Measurements from ENCODE around the gene CPTP.

The CPTP gene

GRCh38 chr1:1293263-1294249 is 31.0 kb upstream of the CPTP start:
- Histone ChIP-seq H3K9me3 (replicated peaks; ENCODE audit: low read length) (no peaks in the 10 kb centered on the region), H3K4me1 (ENCODE audit: control insufficient read depth, insufficient read depth, low read length) (peaks cover 15% of the 10 kb centered on the region), H3K4me2 (ENCODE audit: low read length) (no peak overlapping the region), H3K36me3 (ENCODE audit: insufficient read depth, low read length) (peaks cover 26% of the 10 kb centered on the region), H3K4me3 (ENCODE audit: low read length) (no peak overlapping the region), H3K9ac (ENCODE audit: low read depth, low read length) (no peak overlapping the region), H3K27me3 (ENCODE audit: control insufficient read depth, insufficient read depth, low read length) (no peaks in the 10 kb centered on the region)

GRCh38 chr1:1294250-1294890 is 30.2 kb upstream of the CPTP start:
- Histone ChIP-seq H3K4me1 (ENCODE audit: control insufficient read depth, insufficient read depth, low read length) (peaks cover 15% of the 10 kb centered on the region), H3K36me3 (ENCODE audit: insufficient read depth, low read length) (peaks cover 28% of the 10 kb centered on the region), H3K9me3 (replicated peaks; ENCODE audit: low read length) (no peaks in the 10 kb centered on the region)

GRCh38 chr1:1295154-1295923 is 29.3 kb upstream of the CPTP start:
- Histone ChIP-seq H3K4me2 (ENCODE audit: low read length) (no peak overlapping the region), H3K4me1 (ENCODE audit: control insufficient read depth, insufficient read depth, low read length) (peaks cover 13% of the 10 kb centered on the region), H3K9ac (ENCODE audit: low read depth, low read length) (no peak overlapping the region), H3K9me3 (replicated peaks; ENCODE audit: low read length) (no peaks in the 10 kb centered on the region), H3K27me3 (ENCODE audit: control insufficient read depth, insufficient read depth, low read length) (no peaks in the 10 kb centered on the region), H3K36me3 (ENCODE audit: insufficient read depth, low read length) (peaks cover 37% of the 10 kb centered on the region), H3K4me3 (ENCODE audit: low read length) (no peak overlapping the region)

More at GRCh38 chr1:1294250-1294890, 30.2 kb upstream of the CPTP start:
- Histone ChIP-seq H3K27me3 (ENCODE audit: control insufficient read depth, insufficient read depth, low read length) (no peaks in the 10 kb centered on the region), H3K9ac (ENCODE audit: low read depth, low read length) (no peak overlapping the region), H3K4me2 (ENCODE audit: low read length) (no peak overlapping the region), H3K4me3 (ENCODE audit: low read length) (no peak overlapping the region)

- Histone ChIP-seq H3K27me3 (ENCODE audit: control insufficient read depth, insufficient read depth, low read length) (no peaks in the 10 kb centered on the region), H3K36me3 (ENCODE audit: insufficient read depth, low read length) (peaks cover 39% of the 10 kb centered on the region), H3K9ac (ENCODE audit: low read depth, low read length) (no peak overlapping the region), H3K4me1 (ENCODE audit: control insufficient read depth, insufficient read depth, low read length) (peaks cover 4% of the 10 kb centered on the region), H3K9me3 (replicated peaks; ENCODE audit: low read length) (no peaks in the 10 kb centered on the region), H3K4me2 (ENCODE audit: low read length) (no peak overlapping the region), H3K4me3 (ENCODE audit: low read length) (no peak overlapping the region)
These were observed 28.2 kb upstream of the CPTP start for GRCh38 chr1:1296070-1297061.

- H3K4me3 ChIP-seq (ENCODE audit: low read length): no peak overlapping the region
- H3K9ac ChIP-seq (ENCODE audit: low read depth, low read length): no peak overlapping the region
- no peaks in the 10 kb centered on the region for H3K9me3 ChIP-seq (replicated peaks; ENCODE audit: low read length)
- peaks cover 35% of the 10 kb centered on the region for H3K36me3 ChIP-seq (ENCODE audit: insufficient read depth, low read length)
- no peaks in the 10 kb centered on the region for H3K4me1 ChIP-seq (ENCODE audit: control insufficient read depth, insufficient read depth, low read length)
- H3K4me2 ChIP-seq (ENCODE audit: low read length): no peak overlapping the region
- no peaks in the 10 kb centered on the region for H3K27me3 ChIP-seq (ENCODE audit: control insufficient read depth, insufficient read depth, low read length)
These were observed 26.7 kb upstream of the CPTP start for GRCh38 chr1:1297802-1298424.

GRCh38 chr1:1298861-1299685 is 25.5 kb upstream of the CPTP start:
- Histone ChIP-seq H3K4me3 (ENCODE audit: low read length) (no peak overlapping the region), H3K4me1 (ENCODE audit: control insufficient read depth, insufficient read depth, low read length) (peaks cover 2% of the 10 kb centered on the region), H3K36me3 (ENCODE audit: insufficient read depth, low read length) (peaks cover 31% of the 10 kb centered on the region)

GRCh38 chr1:1299686-1300351 is 24.8 kb upstream of the CPTP start:
- peaks cover 28% of the 10 kb centered on the region for H3K36me3 ChIP-seq (ENCODE audit: insufficient read depth, low read length)
- H3K4me1 ChIP-seq (ENCODE audit: control insufficient read depth, insufficient read depth, low read length): peaks cover 9% of the 10 kb centered on the region
- no peak overlapping the region for H3K9ac ChIP-seq (ENCODE audit: low read depth, low read length)
- no peak overlapping the region for H3K4me2 ChIP-seq (ENCODE audit: low read length)
- H3K27me3 ChIP-seq (ENCODE audit: control insufficient read depth, insufficient read depth, low read length): no peaks in the 10 kb centered on the region
- no peak overlapping the region for H3K4me3 ChIP-seq (ENCODE audit: low read length)
- no peaks in the 10 kb centered on the region for H3K9me3 ChIP-seq (replicated peaks; ENCODE audit: low read length)

More at GRCh38 chr1:1298861-1299685, 25.5 kb upstream of the CPTP start:
- Histone ChIP-seq H3K4me2 (ENCODE audit: low read length) (no peak overlapping the region), H3K9me3 (replicated peaks; ENCODE audit: low read length) (no peaks in the 10 kb centered on the region), H3K9ac (ENCODE audit: low read depth, low read length) (no peak overlapping the region), H3K27me3 (ENCODE audit: control insufficient read depth, insufficient read depth, low read length) (no peaks in the 10 kb centered on the region)

- no peaks in the 10 kb centered on the region for H3K27me3 ChIP-seq (ENCODE audit: control insufficient read depth, insufficient read depth, low read length)
- H3K4me1 ChIP-seq (ENCODE audit: control insufficient read depth, insufficient read depth, low read length): peaks cover 14% of the 10 kb centered on the region
- no peak overlapping the region for H3K4me3 ChIP-seq (ENCODE audit: low read length)
- H3K36me3 ChIP-seq (ENCODE audit: insufficient read depth, low read length): peaks cover 25% of the 10 kb centered on the region
- no peak overlapping the region for H3K9ac ChIP-seq (ENCODE audit: low read depth, low read length)
- H3K9me3 ChIP-seq (replicated peaks; ENCODE audit: low read length): no peaks in the 10 kb centered on the region
- no peak overlapping the region for H3K4me2 ChIP-seq (ENCODE audit: low read length)
These were observed 24.3 kb upstream of the CPTP start for GRCh38 chr1:1300352-1300739.

- H3K4me3 ChIP-seq (ENCODE audit: low read length): no peak overlapping the region
- peaks cover 31% of the 10 kb centered on the region for H3K4me1 ChIP-seq (ENCODE audit: control insufficient read depth, insufficient read depth, low read length)
- H3K9ac ChIP-seq (ENCODE audit: low read depth, low read length): no peak overlapping the region
- no peaks in the 10 kb centered on the region for H3K9me3 ChIP-seq (replicated peaks; ENCODE audit: low read length)
- no peak overlapping the region for H3K4me2 ChIP-seq (ENCODE audit: low read length)
- peaks cover 16% of the 10 kb centered on the region for H3K36me3 ChIP-seq (ENCODE audit: insufficient read depth, low read length)
- H3K27me3 ChIP-seq (ENCODE audit: control insufficient read depth, insufficient read depth, low read length): no peaks in the 10 kb centered on the region
These were observed 22.6 kb upstream of the CPTP start for GRCh38 chr1:1302006-1302430.

All from skeletal muscle satellite cell (primary cell).